ENCODE results near the gene PELI2.

PELI2 gene

DNA sequence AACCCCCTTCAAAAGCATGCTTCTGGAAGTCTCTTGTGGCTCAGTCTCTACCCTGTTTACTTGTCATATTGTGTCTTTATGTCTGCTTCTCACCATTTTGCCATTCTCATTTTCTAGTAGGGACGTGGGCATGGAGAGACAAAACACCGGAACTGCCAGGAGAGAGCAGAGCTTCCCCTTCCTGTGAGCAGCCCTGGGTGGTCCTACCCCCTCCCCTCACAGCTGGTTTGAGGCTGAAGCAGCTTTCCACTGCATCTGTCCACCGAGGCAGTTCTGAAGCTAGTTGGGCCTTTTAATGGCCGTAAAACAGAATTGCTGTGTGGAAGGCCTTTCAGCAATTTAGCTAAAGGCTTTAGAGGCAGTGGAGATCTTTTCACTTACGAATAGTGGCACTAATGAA lies 77.0 kb downstream of the PELI2 start:
- Histone ChIP-seq H3K4me3 (no peak overlapping the region), H3K27ac (peak overlapping the region in 10 of 21 experiments; percentile 6 to 57 (median 26))

- H3K27ac ChIP-seq, result peak overlapping the region in 10 of 21 experiments; percentile 8 to 57 (median 32)
- H3K4me3 ChIP-seq, result no peak overlapping the region
These were observed 77.5 kb downstream of the PELI2 start for GRCh38 chr14:56195704-56196103.

- Histone ChIP-seq H3K4me3 (no peak overlapping the region), H3K27ac (peak overlapping the region in 5 of 21 experiments; percentile 25 to 57 (median 41))
These were observed 78.1 kb downstream of the PELI2 start for GRCh38 chr14:56196274-56196673.

DNA sequence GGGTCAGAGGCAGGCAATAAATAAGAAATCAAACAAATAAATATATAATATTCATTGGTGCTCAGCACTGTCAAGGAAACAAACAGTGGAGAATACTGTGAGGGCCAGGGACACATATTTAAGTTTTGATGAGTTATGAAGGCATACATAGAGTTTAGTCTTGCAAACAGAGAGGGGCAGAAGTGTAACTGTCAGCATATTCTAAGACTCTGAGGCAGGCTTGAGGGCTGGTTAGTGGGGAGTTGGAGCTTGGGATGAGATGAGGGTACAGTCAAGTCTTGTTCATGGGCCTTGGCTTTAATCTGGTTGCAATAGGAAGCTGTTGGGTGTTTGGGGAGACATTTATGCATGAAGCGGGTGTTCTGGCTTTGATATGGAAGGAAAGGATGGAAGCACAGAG lies 78.9 kb downstream of the PELI2 start:
- peak overlapping the region in 1 of 21 experiments; percentile 21 for H3K27ac ChIP-seq
- H3K4me3 ChIP-seq, result no peak overlapping the region

GRCh38 chr14:56198438-56198837 lies 80.2 kb downstream of the PELI2 start:
- H3K27ac ChIP-seq, result peak overlapping the region in 4 of 21 experiments; percentile 5 to 66 (median 41)
- H3K4me3 ChIP-seq, result no peak overlapping the region

- no peak overlapping the region for H3K4me3 ChIP-seq
- peak overlapping the region in 14 of 21 experiments; percentile 11 to 83 (median 60) for H3K27ac ChIP-seq
These were observed 81.1 kb downstream of the PELI2 start for GRCh38 chr14:56199095-56199981.

GRCh38 chr14:56199982-56200577 lies 81.9 kb downstream of the PELI2 start:
- Histone ChIP-seq H3K4me3 (no peak overlapping the region), H3K27ac (peak overlapping the region in 14 of 21 experiments; percentile 11 to 83 (median 60))

DNA sequence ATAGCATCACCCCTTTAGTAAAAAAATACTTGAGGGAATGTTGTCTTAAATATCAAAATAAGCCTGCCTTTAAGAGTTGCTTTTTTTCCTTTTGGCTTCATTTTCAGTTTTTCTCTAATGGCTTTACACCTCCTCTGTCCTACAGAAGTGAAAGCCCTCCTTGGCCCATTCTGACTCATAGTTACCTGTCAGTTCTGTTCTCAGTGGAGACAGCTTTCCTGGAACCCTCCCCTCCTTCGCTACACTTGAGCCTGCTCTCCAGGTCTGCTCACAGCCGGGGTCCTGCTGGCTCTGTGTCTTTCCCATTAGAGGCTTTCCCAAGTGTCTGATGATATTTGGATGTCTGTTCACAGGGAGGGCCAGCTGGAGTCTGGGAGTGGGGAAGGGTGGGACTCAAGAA lies 84.0 kb downstream of the PELI2 start:
- Histone ChIP-seq H3K4me3 (no peak overlapping the region), H3K27ac (no peak overlapping the region)

GRCh38 chr14:56205881-56206280 lies 87.7 kb downstream of the PELI2 start:
- Histone ChIP-seq H3K27ac (no peak overlapping the region), H3K4me3 (no peak overlapping the region)

DNA sequence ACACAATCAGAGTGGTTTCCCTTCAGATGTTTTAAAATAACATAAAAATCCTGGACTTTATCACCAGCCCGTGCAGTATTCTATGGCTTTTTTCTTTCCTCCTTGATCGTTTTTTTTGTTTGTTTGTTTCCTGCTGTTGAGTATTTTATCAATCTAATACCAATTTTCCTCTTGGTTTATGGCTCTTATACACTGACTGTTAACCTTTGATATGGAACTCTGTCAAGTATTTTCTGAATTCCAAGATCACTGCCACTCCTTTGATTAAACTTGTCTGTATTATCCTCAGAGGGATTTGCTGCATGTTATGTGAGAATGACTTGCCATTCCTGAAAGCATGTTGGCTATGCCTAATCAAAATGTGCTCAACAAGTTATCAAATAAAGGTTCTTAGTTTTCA lies 88.4 kb downstream of the PELI2 start:
- Histone ChIP-seq H3K27ac (no peak overlapping the region), H3K4me3 (no peak overlapping the region)

- no peak overlapping the region for H3K27ac ChIP-seq
These were observed 89.5 kb downstream of the PELI2 start for GRCh38 chr14:56207626-56208292.

GRCh38 chr14:56208520-56208919 lies 90.3 kb downstream of the PELI2 start:
- H3K4me3 ChIP-seq, result no peak overlapping the region
- no peak overlapping the region for H3K27ac ChIP-seq

More at GRCh38 chr14:56207626-56208292, 89.5 kb downstream of the PELI2 start:
- H3K4me3 ChIP-seq, result no peak overlapping the region

GRCh38 chr14:56210571-56210970 lies 92.4 kb downstream of the PELI2 start:
- Histone ChIP-seq H3K27ac (no peak overlapping the region), H3K4me3 (no peak overlapping the region)

DNA sequence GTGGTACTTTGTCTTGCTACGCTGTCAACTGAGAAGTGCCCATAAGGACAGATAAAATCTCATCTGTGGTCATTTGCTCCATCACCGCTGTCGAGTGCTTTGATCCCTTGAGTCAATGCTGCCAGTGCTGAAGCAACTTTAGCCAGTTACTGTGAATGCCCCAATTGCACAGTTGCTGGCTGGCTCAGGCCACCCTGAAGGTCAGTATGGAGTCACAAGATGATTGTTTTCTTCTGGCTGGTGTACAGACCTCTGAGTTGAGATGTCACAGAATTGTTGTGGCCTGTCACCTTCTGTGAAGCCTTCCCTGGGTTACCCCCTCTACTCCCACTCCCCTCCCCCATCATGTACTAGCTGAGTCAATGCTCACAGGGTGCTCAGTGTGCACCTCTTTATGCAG lies 92.9 kb downstream of the PELI2 start:
- Histone ChIP-seq H3K4me3 (no peak overlapping the region), H3K27ac (no peak overlapping the region)

- Histone ChIP-seq H3K27ac (no peak overlapping the region), H3K4me3 (no peak overlapping the region)
These were observed 93.6 kb downstream of the PELI2 start for GRCh38 chr14:56211844-56212243.

GRCh38 chr14:56212521-56212920 lies 94.3 kb downstream of the PELI2 start:
- H3K4me3 ChIP-seq, result no peak overlapping the region
- H3K27ac ChIP-seq, result no peak overlapping the region

DNA sequence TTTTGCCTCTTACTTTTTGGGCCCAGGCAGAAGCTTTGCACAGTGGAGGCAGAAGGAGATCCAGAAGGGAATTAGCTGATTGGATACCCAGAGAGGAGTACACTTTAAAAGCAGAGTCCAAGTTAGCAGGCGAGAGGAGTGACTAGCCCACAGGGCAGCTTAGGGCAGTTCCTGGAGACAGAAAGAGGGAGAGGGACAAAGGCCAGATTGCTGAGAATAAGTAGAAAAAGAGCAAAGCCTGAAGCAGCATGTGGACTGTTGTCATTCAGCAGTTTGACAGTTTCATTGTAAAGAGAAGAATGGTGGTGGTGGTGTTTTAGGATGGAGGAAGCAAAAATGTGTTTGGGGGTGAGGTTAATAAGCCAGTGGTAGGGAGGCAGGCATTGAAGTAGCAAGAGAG lies 95.1 kb downstream of the PELI2 start:
- Histone ChIP-seq H3K27ac (no peak overlapping the region), H3K4me3 (no peak overlapping the region)

DNA sequence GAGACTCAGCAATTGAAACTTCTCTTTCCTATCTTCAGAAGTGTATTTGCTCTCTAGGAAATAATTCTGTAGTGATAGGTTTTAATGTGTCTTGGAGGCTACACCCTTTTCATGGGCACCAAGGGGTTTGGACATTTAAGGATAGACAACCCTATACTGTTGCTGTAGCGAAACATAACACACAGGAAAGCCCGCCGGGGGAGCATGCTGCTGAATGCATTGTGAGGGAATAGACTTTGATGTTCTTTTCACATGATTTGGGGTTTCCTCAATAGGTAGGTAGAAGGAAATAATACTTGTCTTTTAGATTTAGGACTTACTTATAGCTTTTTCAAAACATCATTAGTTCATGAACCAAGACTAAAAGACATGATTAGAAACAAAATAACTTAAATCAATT lies 97.0 kb downstream of the PELI2 start:
- no peak overlapping the region for H3K4me3 ChIP-seq

GRCh38 chr14:56216626-56217379 lies 98.6 kb downstream of the PELI2 start:
- Histone ChIP-seq H3K27ac (peak overlapping the region in 1 of 21 experiments; percentile 25), H3K4me3 (no peak overlapping the region)

More for the DNA sequence above, 97.0 kb downstream of the PELI2 start:
- no peak overlapping the region for H3K27ac ChIP-seq
